Measurements from ENCODE around the gene COL1A1.

COL1A1 gene

DNA sequence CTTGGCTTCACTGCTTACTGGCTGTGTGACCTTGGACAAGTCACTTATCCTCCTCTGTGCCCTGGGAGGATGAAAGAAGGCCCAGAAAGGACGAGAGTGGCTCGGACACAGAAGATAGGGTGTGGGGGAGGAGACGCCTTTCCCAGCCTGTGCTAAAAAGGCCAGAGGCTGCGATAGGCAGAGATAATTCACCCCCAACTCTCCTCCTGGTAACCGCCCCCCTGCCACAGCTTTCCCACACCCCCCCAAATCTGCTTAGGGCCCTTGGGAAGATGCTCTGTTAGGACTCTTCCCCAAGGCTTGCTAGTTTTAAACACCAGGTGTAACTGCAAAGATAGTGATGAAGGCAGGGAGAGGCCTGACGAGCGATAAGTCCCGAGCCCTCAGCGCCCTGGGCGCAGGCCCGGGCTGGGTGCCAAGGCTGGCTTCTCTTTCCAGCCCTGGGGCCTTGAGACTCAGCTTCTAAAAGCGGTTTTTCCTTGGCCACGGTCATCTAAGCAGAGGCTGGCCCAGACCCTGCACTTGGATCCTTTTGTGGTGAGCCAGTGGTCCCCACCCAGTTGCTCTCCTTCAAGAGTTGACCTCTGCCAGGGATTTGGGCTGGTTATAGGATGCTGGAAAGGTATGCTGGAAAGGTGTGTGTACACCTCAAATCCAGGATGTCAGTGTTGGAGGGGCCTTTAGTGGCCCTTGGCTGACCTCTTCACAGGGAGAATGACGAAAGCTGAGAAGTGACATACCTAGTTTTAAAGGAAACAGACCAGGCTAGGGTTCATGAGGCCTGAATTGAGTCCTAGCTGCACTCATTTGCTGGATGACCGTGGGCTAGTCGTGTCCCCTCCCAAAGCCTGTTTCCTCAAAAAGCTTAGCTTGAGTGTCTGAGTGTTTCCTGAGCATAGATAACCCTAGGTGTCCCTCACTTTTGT is 47.5 kb downstream of the COL1A1 start:
- Histone ChIP-seq H3K27ac (peak overlapping the region; percentile 91 to 93), H3K9me3 (no peaks in the 10 kb centered on the region), H3K27me3 (no peaks in the 10 kb centered on the region), H3K36me3 (no peaks in the 10 kb centered on the region), H3K4me1 (peaks cover 0 to 57% (median 43%) of the 10 kb centered on the region in 4 donors), H3K4me3 (no peak overlapping the region)
- DNase-seq = peak; percentile 69 to 86
- TF ChIP-seq, protein P1, sequence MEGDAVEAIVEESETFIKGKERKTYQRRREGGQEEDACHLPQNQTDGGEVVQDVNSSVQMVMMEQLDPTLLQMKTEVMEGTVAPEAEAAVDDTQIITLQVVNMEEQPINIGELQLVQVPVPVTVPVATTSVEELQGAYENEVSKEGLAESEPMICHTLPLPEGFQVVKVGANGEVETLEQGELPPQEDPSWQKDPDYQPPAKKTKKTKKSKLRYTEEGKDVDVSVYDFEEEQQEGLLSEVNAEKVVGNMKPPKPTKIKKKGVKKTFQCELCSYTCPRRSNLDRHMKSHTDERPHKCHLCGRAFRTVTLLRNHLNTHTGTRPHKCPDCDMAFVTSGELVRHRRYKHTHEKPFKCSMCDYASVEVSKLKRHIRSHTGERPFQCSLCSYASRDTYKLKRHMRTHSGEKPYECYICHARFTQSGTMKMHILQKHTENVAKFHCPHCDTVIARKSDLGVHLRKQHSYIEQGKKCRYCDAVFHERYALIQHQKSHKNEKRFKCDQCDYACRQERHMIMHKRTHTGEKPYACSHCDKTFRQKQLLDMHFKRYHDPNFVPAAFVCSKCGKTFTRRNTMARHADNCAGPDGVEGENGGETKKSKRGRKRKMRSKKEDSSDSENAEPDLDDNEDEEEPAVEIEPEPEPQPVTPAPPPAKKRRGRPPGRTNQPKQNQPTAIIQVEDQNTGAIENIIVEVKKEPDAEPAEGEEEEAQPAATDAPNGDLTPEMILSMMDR (IDR thresholded peaks at IDR 0.05) = no peak
- intact Hi-C loops (cut with DNase I; ENCODE audit: low total_unique reads) = no loop called here

DNA sequence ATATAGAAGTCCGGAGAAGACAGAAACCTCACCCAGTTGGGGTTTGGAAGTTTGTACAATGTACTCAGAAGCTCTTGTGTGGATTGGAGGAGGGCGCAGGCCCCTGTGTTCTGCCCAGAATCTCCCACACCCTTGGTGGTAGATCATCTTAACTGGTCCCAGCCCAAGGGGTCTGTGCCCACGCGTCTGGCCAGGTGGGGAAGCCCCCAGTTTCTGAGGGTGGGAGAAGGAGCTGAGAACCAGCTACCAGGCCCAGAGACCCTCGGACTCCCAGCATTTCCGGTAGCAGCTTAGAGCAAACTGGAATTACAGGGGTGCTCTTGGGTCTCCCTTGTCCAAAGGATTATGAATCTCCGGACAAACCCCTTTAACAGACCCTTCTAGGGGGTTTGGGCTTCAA is 48.7 kb downstream of the COL1A1 start:
- intact Hi-C loops (cut with DNase I; ENCODE audit: low total_unique reads) = no loop called here
- peak overlapping the region; percentile 91 to 93 for H3K27ac ChIP-seq
- H3K4me3 ChIP-seq = peak overlapping the region; percentile 74 to 84
- no peak for DNase-seq
- H3K36me3 ChIP-seq = no peaks in the 10 kb centered on the region
- H3K9me3 ChIP-seq = no peaks in the 10 kb centered on the region
- TF ChIP-seq, protein P1 (IDR thresholded peaks at IDR 0.05) = no peak
- H3K4me1 ChIP-seq = peaks cover 0 to 66% (median 51%) of the 10 kb centered on the region in 4 donors
- no peaks in the 10 kb centered on the region for H3K27me3 ChIP-seq

DNA sequence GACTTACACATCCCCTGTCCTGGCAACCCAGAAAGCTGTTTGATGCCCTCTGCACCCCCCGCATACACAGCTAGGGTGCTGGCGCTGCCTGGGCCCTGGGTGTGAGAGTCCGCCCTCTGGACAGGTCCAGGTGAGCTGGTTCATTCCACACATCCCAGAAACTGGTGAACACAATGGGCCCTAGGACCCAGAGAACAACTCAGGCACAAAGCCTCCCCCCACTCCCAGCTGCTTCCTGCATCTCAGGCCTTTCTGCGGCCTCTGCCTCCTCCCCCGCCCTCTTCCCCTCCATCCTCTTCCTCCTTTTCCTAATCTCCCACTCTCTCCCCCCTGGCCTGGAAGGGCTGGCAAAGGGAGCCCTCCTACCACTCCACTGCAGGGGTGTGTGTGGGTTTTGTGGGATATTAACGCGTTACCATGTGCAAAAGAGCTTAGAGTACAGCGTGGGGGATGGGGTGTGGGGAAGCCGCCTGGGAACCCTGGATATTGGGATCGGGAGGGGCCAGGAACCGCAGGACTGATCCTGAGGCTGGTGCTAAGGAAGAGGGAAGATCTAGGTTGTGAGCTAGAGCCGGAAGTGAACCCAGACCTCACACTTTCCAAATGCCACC is 49.4 kb downstream of the COL1A1 start:
- TF ChIP-seq, protein P1 (IDR thresholded peaks at IDR 0.05) = peak in 1 of 2 experiments; percentile 25
- H3K9me3 ChIP-seq = no peaks in the 10 kb centered on the region
- H3K27me3 ChIP-seq = no peaks in the 10 kb centered on the region
- H3K4me3 ChIP-seq = peak overlapping the region; percentile 74 to 84
- H3K4me1 ChIP-seq = peaks cover 0 to 73% (median 58%) of the 10 kb centered on the region in 4 donors
- H3K36me3 ChIP-seq = no peaks in the 10 kb centered on the region
- peak; percentile 89 to 92 for DNase-seq
- intact Hi-C loops (cut with DNase I; ENCODE audit: low total_unique reads) = no loop called here
- peak overlapping the region; percentile 91 to 93 for H3K27ac ChIP-seq

DNA sequence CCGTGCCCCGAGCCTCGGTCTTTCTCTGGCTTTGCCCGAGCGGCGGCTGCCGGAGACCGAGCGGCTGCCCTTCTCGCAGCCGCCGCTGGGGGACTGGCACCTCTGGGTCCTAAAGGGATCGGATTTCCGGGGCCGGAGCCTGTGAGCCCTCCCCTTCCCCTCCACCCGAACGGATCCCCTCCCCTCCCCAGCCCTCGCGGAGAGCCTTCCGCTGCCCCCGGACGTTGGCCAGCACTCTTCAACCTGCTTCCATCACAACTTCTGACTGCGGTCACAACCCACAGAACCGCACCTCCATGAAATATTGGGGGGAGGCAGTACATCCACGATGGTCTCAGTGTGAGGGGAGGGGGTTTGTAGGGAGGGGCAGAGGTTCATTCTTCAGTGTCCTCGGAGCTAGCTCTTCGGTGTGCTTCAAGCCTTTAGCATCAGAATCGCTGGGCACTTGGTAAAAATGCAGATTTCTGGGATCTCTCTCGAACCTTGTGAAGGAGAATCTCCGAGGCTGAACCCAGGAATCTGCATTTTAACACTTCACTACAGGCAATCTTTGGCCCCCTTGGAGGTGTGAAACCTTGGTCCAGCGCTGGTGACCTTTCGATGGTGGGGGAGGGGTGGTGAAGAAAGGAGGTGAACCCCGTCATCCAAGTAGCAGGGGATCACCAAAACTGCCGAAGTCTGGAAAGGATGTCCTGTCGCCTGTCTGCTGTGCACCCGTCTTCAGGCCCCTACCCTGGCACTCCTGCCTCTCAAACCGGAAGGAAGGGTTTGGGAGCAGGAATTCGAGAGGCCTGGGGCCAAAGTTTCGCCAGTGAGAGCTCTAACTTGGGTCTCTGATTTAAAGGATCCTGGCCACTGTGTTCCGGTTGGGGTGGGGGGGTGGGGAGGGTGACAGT is 50.1 kb downstream of the COL1A1 start:
- no peaks in the 10 kb centered on the region for H3K9me3 ChIP-seq
- no peaks in the 10 kb centered on the region for H3K27me3 ChIP-seq
- intact Hi-C loops (cut with DNase I; ENCODE audit: low total_unique reads) = no loop called here
- TF ChIP-seq, protein P1 (IDR thresholded peaks at IDR 0.05) = peak; percentile 67 to 81
- peak overlapping the region; percentile 74 to 84 for H3K4me3 ChIP-seq
- peaks cover 0 to 80% (median 64%) of the 10 kb centered on the region in 4 donors for H3K4me1 ChIP-seq
- peak overlapping the region; percentile 91 to 93 for H3K27ac ChIP-seq
- DNase-seq = peak; percentile 91 to 95
- H3K36me3 ChIP-seq = no peaks in the 10 kb centered on the region

DNA sequence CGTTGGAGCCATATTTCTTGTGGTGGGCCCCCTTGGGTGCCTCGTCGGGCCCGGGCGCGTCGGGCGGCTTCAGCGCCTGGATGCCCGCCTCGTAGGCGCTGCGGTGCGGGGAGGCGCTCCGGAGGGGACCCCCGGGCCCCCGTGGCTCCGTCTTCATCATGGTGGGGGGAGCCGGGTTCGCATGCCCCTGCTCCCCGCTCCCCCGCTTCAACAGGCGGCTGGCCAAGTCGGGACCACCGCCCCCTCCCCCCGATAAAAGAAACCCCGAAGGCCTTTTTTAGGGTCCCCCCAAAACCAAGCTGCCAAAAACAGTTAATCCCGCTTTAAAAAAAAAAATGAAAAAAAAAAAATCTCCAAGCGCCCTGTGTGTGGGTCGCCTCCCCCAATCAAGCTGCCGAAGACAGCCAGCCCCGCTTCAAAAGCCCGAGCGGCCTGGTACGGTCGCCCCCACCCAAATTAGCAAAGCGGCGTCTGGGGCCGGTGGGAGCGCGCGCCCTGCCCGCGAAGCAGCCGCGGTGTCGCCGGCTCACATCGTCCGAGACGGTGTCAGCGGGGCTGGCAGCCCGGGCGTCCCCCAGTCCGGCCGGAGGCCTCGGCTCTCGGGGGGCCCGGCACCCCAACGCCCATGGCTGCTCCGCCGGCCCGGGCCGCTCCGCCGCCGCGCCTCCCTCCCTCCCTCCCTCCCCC is 50.9 kb downstream of the COL1A1 start, which contains the start of gene PPP1R9B:
Gene PPP1R9B (minus strand): TSS at position 324 of the 687 bp plus-strand sequence. CDS start 164 bp downstream, at position 160.
- Histone ChIP-seq H3K27me3 (no peaks in the 10 kb centered on the region), H3K4me1 (peaks cover 0 to 81% (median 64%) of the 10 kb centered on the region in 4 donors), H3K36me3 (peaks cover 0 to 6% (median 0%) of the 10 kb centered on the region in 3 donors), H3K4me3 (peak within 1 kb of the TSS; percentile 74 to 84), H3K9me3 (no peaks in the 10 kb centered on the region), H3K27ac (peak within 1 kb of the TSS; percentile 91 to 93)
- intact Hi-C loops (cut with DNase I; ENCODE audit: low total_unique reads) = no loop called here
- TF ChIP-seq, protein P1 (IDR thresholded peaks at IDR 0.05) = no peak
- no peak for DNase-seq

Data from tibial artery (tissue), 4 donors.